GM12878 (cell line): ENCODE data around the gene FOXK1. TPM values are rescaled to one million over a fixed set of nuclear protein-coding genes. Genes with fewer than 3 reads are reported as not detected.

Source experiments
- ATAC-seq: fragments of 200-7000 bp; cut with Tn5 transposase; 3 replicates; pipeline ENCODE4 v1.9.1; 2020; ENCODE audit warnings: mild to moderate bottlenecking, moderate library complexity
- BruUV-seq: library from RNA; stranded (reverse); fragments of 400-500 nt; replicated peaks from 2 replicates; lab custom pipeline; 2021; lab: Mats Ljungman, UMichigan
- CTCF ChIA-PET: fragments of 300-600 bp; sonication (Branson Sonifier 250); formaldehyde crosslinking; extraction: SDS; loops from one replicate; lab custom pipeline; 2021; ENCODE audit warnings: inconsistent platforms; lab: Yijun Ruan, JAX
- POLR2A ChIA-PET: fragments of 350-600 bp; formaldehyde crosslinking; extraction: SDS; loops from one replicate; lab custom pipeline; 2021; ENCODE audit warnings: inconsistent platforms; lab: Charles Lee
- RAD21 ChIA-PET: fragments of 300-600 bp; sonication (Branson Sonifier 250); formaldehyde crosslinking; loops from one replicate; lab custom pipeline; 2023; ENCODE audit warnings: antibody characterized with exemption; ENCODE audit not compliant: unreplicated experiment; lab: Charles Lee
- SMC1A ChIA-PET: fragments of 300-600 bp; sonication (Branson Sonifier 250); formaldehyde crosslinking; loops from one replicate; lab custom pipeline; 2023; ENCODE audit not compliant: unreplicated experiment, uncharacterized antibody; lab: Charles Lee
- DNase-seq: peaks from one replicate; pipeline ENCODE4 v3.0.0-alpha.2; 2011; ENCODE audit warnings: low read depth, low spot score
- FAIRE-seq: peaks from 3 replicates; lab custom pipeline; 2011; peaks lifted over from hg19 to GRCh38; lab: Jason Lieb, UNC
- H2AFZ ChIP-seq: 2 replicates; pipeline ENCODE4 v1.6.0; 2011; ENCODE audit warnings: low read depth, low read length, control low read depth; ENCODE audit not compliant: control insufficient read depth
- H3K27ac ChIP-seq: 2 replicates; pipeline ENCODE4 v1.5.1; 2011; ENCODE audit warnings: control low read depth; ENCODE audit not compliant: control insufficient read depth, insufficient read depth
- H3K27me3 ChIP-seq, 2 experiments: replicated peaks in 1 of 2; 2 replicates each; pipeline versions ENCODE4 v1.6.0 to v1.6.1; 2011; ENCODE audit warnings: low read length in 1 of 2; ENCODE audit not compliant: control insufficient read depth in 2 of 2, insufficient read depth in 2 of 2
- H3K36me3 ChIP-seq, 2 experiments: 2 replicates each; pipeline ENCODE4 v1.5.1; 2011; ENCODE audit warnings: low read length in 1 of 2; ENCODE audit not compliant: control insufficient read depth in 2 of 2, insufficient read depth in 2 of 2
- H3K4me1 ChIP-seq: 2 replicates; pipeline ENCODE4 v1.6.1; 2011; ENCODE audit warnings: mild to moderate bottlenecking, low read length, moderate library complexity, mixed read lengths; ENCODE audit not compliant: control insufficient read depth, insufficient read depth
- H3K4me2 ChIP-seq: 2 replicates; pipeline ENCODE4 v1.6.0; 2011; ENCODE audit warnings: control low read depth; ENCODE audit not compliant: control insufficient read depth, insufficient read depth
- H3K4me3 ChIP-seq: fragments of 200-600 bp; sonication (generic); 2 replicates; pipeline ENCODE4 v1.5.1; 2016
- H3K79me2 ChIP-seq: 2 replicates; pipeline ENCODE4 v1.6.0; 2011; ENCODE audit warnings: low read length; ENCODE audit not compliant: control insufficient read depth, insufficient read depth
- H3K9ac ChIP-seq: 2 replicates; pipeline ENCODE4 v1.8.0; 2011; ENCODE audit warnings: low read length, control low read depth, mixed read lengths; ENCODE audit not compliant: control insufficient read depth, insufficient read depth
- H3K9me3 ChIP-seq: replicated peaks from 3 replicates; pipeline ENCODE4 v1.5.1; 2011; ENCODE audit warnings: mild to moderate bottlenecking, low read length; ENCODE audit not compliant: control insufficient read depth, insufficient read depth
- H4K20me1 ChIP-seq: 2 replicates; pipeline ENCODE4 v1.6.0; 2011; ENCODE audit not compliant: control insufficient read depth, insufficient read depth
- E2F8 ChIP-seq: fragments of 450-650 bp; IDR thresholded peaks from 2 replicates; pipeline ENCODE4 v1.6.1; 2018; ENCODE audit warnings: mild to moderate bottlenecking, low read depth, moderate library complexity; ENCODE audit not compliant: partially characterized antibody
- MEF2A ChIP-seq: IDR thresholded peaks from 2 replicates; pipeline ENCODE4 v1.6.1; 2011; ENCODE audit warnings: low read depth, mild to moderate bottlenecking, low read length, moderate library complexity; ENCODE audit not compliant: insufficient read depth
- NBN ChIP-seq: fragments of 450-650 bp; IDR thresholded peaks from 2 replicates; pipeline ENCODE4 v1.6.1; 2016
- PAX5 ChIP-seq: IDR thresholded peaks from 2 replicates; pipeline ENCODE4 v1.6.1; 2011; ENCODE audit warnings: low read depth, low read length, borderline replicate concordance
- STAT1 ChIP-seq: fragments of 450-650 bp; conservative IDR thresholded peaks from 2 replicates; pipeline ENCODE4 v1.6.1; 2014; ENCODE audit warnings: antibody characterized with exemption, mild to moderate bottlenecking
- WGBS: methylation state at CpG from one replicate; pipeline ENCODE4 v1.1.6; 2016; ENCODE audit warnings: low lambda C conversion rate; ENCODE audit not compliant: insufficient replicate concordance, insufficient coverage; ENCODE audit errors: missing lambda C conversion rate; 5-methylcytosine and 5-hydroxymethylcytosine counted together
- in situ Hi-C: fragments of 300-500 bp; cut with MboI; formaldehyde crosslinking; loops from 9 replicates; pipeline ENCODE4 v1.14.3; 2018; ENCODE audit warnings: mixed read lengths
- intact Hi-C: fragments of 100-400 bp; cut with micrococcal nuclease; formaldehyde crosslinking; loops from one replicate; pipeline ENCODE4 v1.14.2; 2022; ENCODE audit not compliant: unreplicated experiment
- polyA plus RNA-seq, 11 experiments: library from polyadenylated mRNA; depleted of rRNA in 4 of 11; unstranded in 6 of 11; stranded (reverse) in 5 of 11; fragments of >200 nt; fragmentation: Nextera tagmentation in 4 of 11; fragmentation: Illumina TruSeq in 1 of 11; extraction: Ambion mirVana in 4 of 11; extraction: Trizol in 1 of 11; gene quantifications; 1 replicate in 1 of 11; 2 replicates in 10 of 11; pipeline versions ENCODE4 v1.2.1 to v1.2.3, GENCODE V29; 2011 to 2016; ENCODE audit warnings: inconsistent platforms in 2 of 11, missing spikeins in 2 of 11, low read depth in 1 of 11
- total RNA-seq, 4 experiments: library from RNA; depleted of rRNA in 3 of 4; stranded (reverse); fragments of >200 nt in 3 of 4; fragmentation: Illumina TruSeq in 1 of 4; extraction: Trizol in 1 of 4; gene quantifications; 2 replicates each; pipeline versions ENCODE4 v1.2.1 to v1.2.3, GENCODE V29; 2013 to 2021
- TF ChIP-seq, protein P1 (sequence below): IDR thresholded peaks from 2 replicates; pipeline ENCODE4 v1.6.1; 2011; ENCODE audit warnings: borderline replicate concordance, low read depth, mild to moderate bottlenecking, moderate library complexity, low read length; ENCODE audit not compliant: insufficient read depth, poor library complexity, severe bottlenecking

The FOXK1 gene
- total and polyA plus RNA-seq, 10 of the 15 experiments (the other 5 are each of a cell fraction or from before 2014, with no cell fraction given), result 0.24 to 31.8 (median 4.5) TPM

GRCh38 chr7:4763091-4763793, 81.1 kb downstream of the FOXK1 start (continued):
- no peak for TF ChIP-seq E2F8
- no peak for TF ChIP-seq PAX5

GRCh38 chr7:4763794-4764185, 81.7 kb downstream of the FOXK1 start:
- Histone ChIP-seq H4K20me1 (no peaks in the 10 kb centered on the region), H3K4me1 (no peaks in the 10 kb centered on the region), H3K79me2 (no peaks in the 10 kb centered on the region), H3K36me3 (peaks cover 6 to 14% of the 10 kb centered on the region in 2 experiments; a peak in 3 of 4 replicates), H3K9me3 (no peaks in the 10 kb centered on the region), H2AFZ (no peak overlapping the region), H3K9ac (no peak overlapping the region), H3K4me3 (no peak overlapping the region), H3K4me2 (no peak overlapping the region), H3K27me3 (no peaks in the 10 kb centered on the region), H3K27ac (no peak overlapping the region)
- POLR2A ChIA-PET, result no interaction called here
- TF ChIP-seq NBN (no peak), STAT1 (no peak), MEF2A (no peak)
- TF ChIP-seq, protein P1, sequence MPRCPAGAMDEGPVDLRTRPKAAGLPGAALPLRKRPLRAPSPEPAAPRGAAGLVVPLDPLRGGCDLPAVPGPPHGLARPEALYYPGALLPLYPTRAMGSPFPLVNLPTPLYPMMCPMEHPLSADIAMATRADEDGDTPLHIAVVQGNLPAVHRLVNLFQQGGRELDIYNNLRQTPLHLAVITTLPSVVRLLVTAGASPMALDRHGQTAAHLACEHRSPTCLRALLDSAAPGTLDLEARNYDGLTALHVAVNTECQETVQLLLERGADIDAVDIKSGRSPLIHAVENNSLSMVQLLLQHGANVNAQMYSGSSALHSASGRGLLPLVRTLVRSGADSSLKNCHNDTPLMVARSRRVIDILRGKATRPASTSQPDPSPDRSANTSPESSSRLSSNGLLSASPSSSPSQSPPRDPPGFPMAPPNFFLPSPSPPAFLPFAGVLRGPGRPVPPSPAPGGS, result no peak
- intact Hi-C loops (no loop called here), in situ Hi-C loops (no loop called here)
- ATAC-seq (no peak), DNase-seq (no peak), FAIRE-seq (no peak)
- CTCF ChIA-PET, result no interaction called here
- no TSS peak for BruUV-seq
- RAD21 ChIA-PET, result no interaction called here
- WGBS, result 98% methylated on average over 21 of the region's 21 CpGs
- SMC1A ChIA-PET, result no interaction called here
